WTC11 (cell line): ENCODE measurements around the gene RAB39A.
"Not testable (repeated sequence)": the region's sequence is repeated elsewhere in the genome, so short reads cannot be mapped to it uniquely, and the experiment has no call there.

ENCODE experiments used
- CBFB ChIP-seq: sonication (generic); formaldehyde crosslinking; IDR thresholded peaks from 2 replicates; pipeline ENCODE4 v1.8.1; 2022; ENCODE audit warnings: mild to moderate bottlenecking, low read depth, missing genetic modification reagents
- CREB1 ChIP-seq: sonication (generic); formaldehyde crosslinking; IDR thresholded peaks from 2 replicates; pipeline ENCODE4 v1.8.0; 2023; ENCODE audit warnings: mild to moderate bottlenecking, missing genetic modification reagents
- FOXJ3 ChIP-seq: sonication (generic); formaldehyde crosslinking; IDR thresholded peaks from 2 replicates; pipeline ENCODE4 v1.9.0; 2021; ENCODE audit warnings: missing genetic modification reagents, mild to moderate bottlenecking, borderline replicate concordance
- KAT7 ChIP-seq: sonication (generic); formaldehyde crosslinking; IDR thresholded peaks from 2 replicates; pipeline ENCODE4 v1.8.1; 2023; ENCODE audit warnings: missing genetic modification reagents, mild to moderate bottlenecking, borderline replicate concordance
- NFE2L1 ChIP-seq: sonication (generic); formaldehyde crosslinking; IDR thresholded peaks from 2 replicates; pipeline ENCODE4 v1.8.1; 2023; ENCODE audit warnings: missing genetic modification reagents
- NR1H2 ChIP-seq: sonication (generic); formaldehyde crosslinking; IDR thresholded peaks from 2 replicates; pipeline ENCODE4 v1.9.0; 2021; ENCODE audit warnings: mild to moderate bottlenecking, moderate library complexity, missing genetic modification reagents
- NR2C2 ChIP-seq: sonication (generic); formaldehyde crosslinking; IDR thresholded peaks from 2 replicates; pipeline ENCODE4 v1.8.0; 2022; ENCODE audit warnings: mild to moderate bottlenecking, missing genetic modification reagents
- TEAD4 ChIP-seq: sonication (generic); formaldehyde crosslinking; IDR thresholded peaks from 2 replicates; pipeline ENCODE4 v1.8.0; 2022; ENCODE audit warnings: mild to moderate bottlenecking, missing genetic modification reagents
- ZNF423 ChIP-seq: fragments of 250-450 bp; sonication (Bioruptor Pico); IDR thresholded peaks from 2 replicates; pipeline ENCODE4 v2.1.2; 2022; ENCODE audit warnings: mild to moderate bottlenecking, moderate library complexity
- TF ChIP-seq, protein P1 (sequence below): fragments of 200-600 bp; IDR thresholded peaks from 2 replicates; pipeline ENCODE4 v1.8.0; 2022; ENCODE audit warnings: antibody characterized with exemption
- TF ChIP-seq, protein P2 (sequence below): sonication (generic); formaldehyde crosslinking; IDR thresholded peaks from 2 replicates; pipeline ENCODE4 v1.8.1; 2023; ENCODE audit warnings: mild to moderate bottlenecking, moderate library complexity, missing genetic modification reagents
- TF ChIP-seq, protein P3 (sequence below): fragments of 250-450 bp; sonication (Bioruptor Pico); IDR thresholded peaks from 2 replicates; pipeline ENCODE4 v2.1.2; 2022; ENCODE audit warnings: mild to moderate bottlenecking, moderate library complexity
- TF ChIP-seq, protein P4 (sequence below): sonication (generic); formaldehyde crosslinking; IDR thresholded peaks from 2 replicates; pipeline ENCODE4 v1.8.1; 2023; ENCODE audit warnings: mild to moderate bottlenecking, missing genetic modification reagents
- TF ChIP-seq, protein P5 (sequence below): fragments of 250-450 bp; sonication (Bioruptor Pico); IDR thresholded peaks from 2 replicates; pipeline ENCODE4 v1.9.0; 2021; ENCODE audit warnings: moderate library complexity, mild to moderate bottlenecking, inconsistent platforms, borderline replicate concordance

DNA sequence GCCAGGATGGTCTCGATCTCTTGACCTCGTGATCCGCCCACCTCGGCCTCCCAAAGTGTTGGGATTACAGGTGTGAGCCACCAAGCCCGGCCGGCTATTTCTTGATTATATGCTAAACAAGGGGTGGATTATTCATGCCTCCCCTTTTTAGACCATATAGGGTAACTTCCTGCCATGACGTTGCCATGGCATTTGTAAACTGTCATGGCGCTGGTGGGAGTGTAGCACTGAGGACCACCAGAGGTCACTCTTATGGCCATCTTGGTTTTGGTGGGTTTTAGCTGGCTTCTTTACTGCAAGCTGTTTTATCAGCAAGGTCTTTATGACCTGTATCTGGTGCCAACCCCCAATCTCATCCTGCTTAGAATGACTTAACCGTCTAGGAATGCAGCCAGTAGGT, 46.8 kb upstream of the RAB39A start:
- not testable (repeated sequence) for TF ChIP-seq FOXJ3 (CRISPR knock-in tag); CBFB (CRISPR knock-in tag); NR1H2 (CRISPR knock-in tag); CREB1 (CRISPR knock-in tag); TEAD4 (CRISPR knock-in tag); KAT7; NR2C2 (CRISPR knock-in tag); ZNF423 (CRISPR knock-in tag); NFE2L1
- TF ChIP-seq, protein P1, sequence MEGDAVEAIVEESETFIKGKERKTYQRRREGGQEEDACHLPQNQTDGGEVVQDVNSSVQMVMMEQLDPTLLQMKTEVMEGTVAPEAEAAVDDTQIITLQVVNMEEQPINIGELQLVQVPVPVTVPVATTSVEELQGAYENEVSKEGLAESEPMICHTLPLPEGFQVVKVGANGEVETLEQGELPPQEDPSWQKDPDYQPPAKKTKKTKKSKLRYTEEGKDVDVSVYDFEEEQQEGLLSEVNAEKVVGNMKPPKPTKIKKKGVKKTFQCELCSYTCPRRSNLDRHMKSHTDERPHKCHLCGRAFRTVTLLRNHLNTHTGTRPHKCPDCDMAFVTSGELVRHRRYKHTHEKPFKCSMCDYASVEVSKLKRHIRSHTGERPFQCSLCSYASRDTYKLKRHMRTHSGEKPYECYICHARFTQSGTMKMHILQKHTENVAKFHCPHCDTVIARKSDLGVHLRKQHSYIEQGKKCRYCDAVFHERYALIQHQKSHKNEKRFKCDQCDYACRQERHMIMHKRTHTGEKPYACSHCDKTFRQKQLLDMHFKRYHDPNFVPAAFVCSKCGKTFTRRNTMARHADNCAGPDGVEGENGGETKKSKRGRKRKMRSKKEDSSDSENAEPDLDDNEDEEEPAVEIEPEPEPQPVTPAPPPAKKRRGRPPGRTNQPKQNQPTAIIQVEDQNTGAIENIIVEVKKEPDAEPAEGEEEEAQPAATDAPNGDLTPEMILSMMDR: not testable (repeated sequence)
- TF ChIP-seq, protein P2, sequence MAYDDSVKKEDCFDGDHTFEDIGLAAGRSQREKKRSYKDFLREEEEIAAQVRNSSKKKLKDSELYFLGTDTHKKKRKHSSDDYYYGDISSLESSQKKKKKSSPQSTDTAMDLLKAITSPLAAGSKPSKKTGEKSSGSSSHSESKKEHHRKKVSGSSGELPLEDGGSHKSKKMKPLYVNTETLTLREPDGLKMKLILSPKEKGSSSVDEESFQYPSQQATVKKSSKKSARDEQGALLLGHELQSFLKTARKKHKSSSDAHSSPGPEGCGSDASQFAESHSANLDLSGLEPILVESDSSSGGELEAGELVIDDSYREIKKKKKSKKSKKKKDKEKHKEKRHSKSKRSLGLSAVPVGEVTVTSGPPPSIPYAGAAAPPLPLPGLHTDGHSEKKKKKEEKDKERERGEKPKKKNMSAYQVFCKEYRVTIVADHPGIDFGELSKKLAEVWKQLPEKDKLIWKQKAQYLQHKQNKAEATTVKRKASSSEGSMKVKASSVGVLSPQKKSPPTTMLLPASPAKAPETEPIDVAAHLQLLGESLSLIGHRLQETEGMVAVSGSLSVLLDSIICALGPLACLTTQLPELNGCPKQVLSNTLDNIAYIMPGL (CRISPR knock-in tag): not testable (repeated sequence)
- TF ChIP-seq, protein P3, sequence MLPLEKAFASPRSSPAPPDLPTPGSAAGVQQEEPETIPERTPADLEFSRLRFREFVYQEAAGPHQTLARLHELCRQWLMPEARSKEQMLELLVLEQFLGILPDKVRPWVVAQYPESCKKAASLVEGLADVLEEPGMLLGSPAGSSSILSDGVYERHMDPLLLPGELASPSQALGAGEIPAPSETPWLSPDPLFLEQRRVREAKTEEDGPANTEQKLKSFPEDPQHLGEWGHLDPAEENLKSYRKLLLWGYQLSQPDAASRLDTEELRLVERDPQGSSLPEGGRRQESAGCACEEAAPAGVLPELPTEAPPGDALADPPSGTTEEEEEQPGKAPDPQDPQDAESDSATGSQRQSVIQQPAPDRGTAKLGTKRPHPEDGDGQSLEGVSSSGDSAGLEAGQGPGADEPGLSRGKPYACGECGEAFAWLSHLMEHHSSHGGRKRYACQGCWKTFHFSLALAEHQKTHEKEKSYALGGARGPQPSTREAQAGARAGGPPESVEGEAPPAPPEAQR (CRISPR knock-in tag): not testable (repeated sequence)
- TF ChIP-seq, protein P4, sequence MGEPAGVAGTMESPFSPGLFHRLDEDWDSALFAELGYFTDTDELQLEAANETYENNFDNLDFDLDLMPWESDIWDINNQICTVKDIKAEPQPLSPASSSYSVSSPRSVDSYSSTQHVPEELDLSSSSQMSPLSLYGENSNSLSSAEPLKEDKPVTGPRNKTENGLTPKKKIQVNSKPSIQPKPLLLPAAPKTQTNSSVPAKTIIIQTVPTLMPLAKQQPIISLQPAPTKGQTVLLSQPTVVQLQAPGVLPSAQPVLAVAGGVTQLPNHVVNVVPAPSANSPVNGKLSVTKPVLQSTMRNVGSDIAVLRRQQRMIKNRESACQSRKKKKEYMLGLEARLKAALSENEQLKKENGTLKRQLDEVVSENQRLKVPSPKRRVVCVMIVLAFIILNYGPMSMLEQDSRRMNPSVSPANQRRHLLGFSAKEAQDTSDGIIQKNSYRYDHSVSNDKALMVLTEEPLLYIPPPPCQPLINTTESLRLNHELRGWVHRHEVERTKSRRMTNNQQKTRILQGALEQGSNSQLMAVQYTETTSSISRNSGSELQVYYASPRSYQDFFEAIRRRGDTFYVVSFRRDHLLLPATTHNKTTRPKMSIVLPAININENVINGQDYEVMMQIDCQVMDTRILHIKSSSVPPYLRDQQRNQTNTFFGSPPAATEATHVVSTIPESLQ (CRISPR knock-in tag): not testable (repeated sequence)
- TF ChIP-seq, protein P5, sequence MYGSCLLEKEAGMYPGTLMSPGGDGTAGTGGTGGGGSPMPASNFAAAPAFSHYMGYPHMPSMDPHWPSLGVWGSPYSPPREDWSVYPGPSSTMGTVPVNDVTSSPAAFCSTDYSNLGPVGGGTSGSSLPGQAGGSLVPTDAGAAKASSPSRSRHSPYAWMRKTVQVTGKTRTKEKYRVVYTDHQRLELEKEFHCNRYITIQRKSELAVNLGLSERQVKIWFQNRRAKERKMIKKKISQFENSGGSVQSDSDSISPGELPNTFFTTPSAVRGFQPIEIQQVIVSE (CRISPR knock-in tag): not testable (repeated sequence)
